Activated T-cell treated with anti-CD3 and anti-CD28 coated beads for 24 hours (primary cell): ENCODE measurements around the gene XDH.

Experiments used
- DNase-seq: peaks from one replicate; pipeline ENCODE4 v3.0.0-alpha.2; 2020; ENCODE audit warnings: low read depth

The XDH gene

GRCh38 chr2:31402388-31402787 lies 12.2 kb downstream of the XDH start:
- no peak for DNase-seq

- no peak for DNase-seq
Measured at GRCh38 chr2:31401580-31401979, 13.0 kb downstream of the XDH start.

GRCh38 chr2:31398881-31399280 lies 15.7 kb downstream of the XDH start:
- no peak for DNase-seq

GRCh38 chr2:31397094-31397493 lies 17.4 kb downstream of the XDH start:
- DNase-seq: no peak

- no peak for DNase-seq
Measured at GRCh38 chr2:31390324-31390723, 24.2 kb downstream of the XDH start.

- DNase-seq: no peak
Measured at GRCh38 chr2:31388736-31389135, 25.8 kb downstream of the XDH start.

GRCh38 chr2:31387850-31388249 lies 26.7 kb downstream of the XDH start:
- DNase-seq: no peak

GRCh38 chr2:31386648-31387047 lies 27.9 kb downstream of the XDH start:
- DNase-seq: no peak

- DNase-seq: no peak
Measured at GRCh38 chr2:31386172-31386571, 28.4 kb downstream of the XDH start.

- DNase-seq: no peak
Measured at GRCh38 chr2:31384771-31385276, 29.7 kb downstream of the XDH start.

- no peak for DNase-seq
Measured at GRCh38 chr2:31384351-31384750, 30.2 kb downstream of the XDH start.

GRCh38 chr2:31383471-31384153 lies 30.9 kb downstream of the XDH start:
- DNase-seq: no peak

GRCh38 chr2:31382452-31383120 lies 32.0 kb downstream of the XDH start:
- no peak for DNase-seq

- no peak for DNase-seq
Measured at GRCh38 chr2:31381601-31382000, 32.9 kb downstream of the XDH start.

- no peak for DNase-seq
Measured at GRCh38 chr2:31380243-31380642, 34.3 kb downstream of the XDH start.

- no peak for DNase-seq
Measured at GRCh38 chr2:31379747-31380146, 34.8 kb downstream of the XDH start.

GRCh38 chr2:31378791-31379501 lies 35.6 kb downstream of the XDH start:
- no peak for DNase-seq

GRCh38 chr2:31378389-31378788 lies 36.2 kb downstream of the XDH start:
- no peak for DNase-seq

- no peak for DNase-seq
Measured at GRCh38 chr2:31373127-31373526, 41.4 kb downstream of the XDH start.

- no peak for DNase-seq
Measured at GRCh38 chr2:31372097-31372496, 42.4 kb downstream of the XDH start.

- DNase-seq: no peak
Measured at GRCh38 chr2:31371691-31372090, 42.9 kb downstream of the XDH start.

GRCh38 chr2:31366733-31367132 lies 47.8 kb downstream of the XDH start:
- DNase-seq: no peak

GRCh38 chr2:31365834-31366505 lies 48.6 kb downstream of the XDH start:
- DNase-seq: no peak
